GM11168 (cell line): Measurements from ENCODE around the gene SNRNP200.
"Not testable (repeated sequence)": the region's sequence is repeated elsewhere in the genome, so short reads cannot be mapped to it uniquely, and the experiment has no call there.

Source experiments
- in situ Hi-C: fragments of 300-500 bp; cut with MboI; formaldehyde crosslinking; loops from one replicate; pipeline ENCODE4 v1.12.0; 2022; ENCODE audit warnings: low sequenced_read_pairs; ENCODE audit not compliant: unreplicated experiment

Gene SNRNP200

DNA sequence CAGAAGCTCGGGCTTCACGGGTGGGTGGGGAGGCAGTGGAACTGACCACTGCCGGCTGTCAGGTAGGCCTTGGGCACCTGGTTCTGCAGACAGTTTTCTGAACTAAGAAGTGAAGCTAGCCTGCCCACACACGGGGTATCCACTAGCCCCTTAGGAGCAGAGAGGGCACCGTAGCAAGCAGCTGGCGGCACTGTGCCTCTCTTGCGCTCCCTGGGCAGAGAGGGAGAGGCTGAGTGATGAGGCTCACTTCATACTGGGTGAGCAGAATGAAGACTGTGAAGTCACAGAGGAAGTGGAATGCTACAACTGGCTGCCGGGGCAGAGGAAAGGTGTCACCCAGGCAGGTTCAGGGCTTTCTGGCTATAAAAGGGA, 20.5 kb upstream of the SNRNP200 start:
- in situ Hi-C loops: no loop called here

DNA sequence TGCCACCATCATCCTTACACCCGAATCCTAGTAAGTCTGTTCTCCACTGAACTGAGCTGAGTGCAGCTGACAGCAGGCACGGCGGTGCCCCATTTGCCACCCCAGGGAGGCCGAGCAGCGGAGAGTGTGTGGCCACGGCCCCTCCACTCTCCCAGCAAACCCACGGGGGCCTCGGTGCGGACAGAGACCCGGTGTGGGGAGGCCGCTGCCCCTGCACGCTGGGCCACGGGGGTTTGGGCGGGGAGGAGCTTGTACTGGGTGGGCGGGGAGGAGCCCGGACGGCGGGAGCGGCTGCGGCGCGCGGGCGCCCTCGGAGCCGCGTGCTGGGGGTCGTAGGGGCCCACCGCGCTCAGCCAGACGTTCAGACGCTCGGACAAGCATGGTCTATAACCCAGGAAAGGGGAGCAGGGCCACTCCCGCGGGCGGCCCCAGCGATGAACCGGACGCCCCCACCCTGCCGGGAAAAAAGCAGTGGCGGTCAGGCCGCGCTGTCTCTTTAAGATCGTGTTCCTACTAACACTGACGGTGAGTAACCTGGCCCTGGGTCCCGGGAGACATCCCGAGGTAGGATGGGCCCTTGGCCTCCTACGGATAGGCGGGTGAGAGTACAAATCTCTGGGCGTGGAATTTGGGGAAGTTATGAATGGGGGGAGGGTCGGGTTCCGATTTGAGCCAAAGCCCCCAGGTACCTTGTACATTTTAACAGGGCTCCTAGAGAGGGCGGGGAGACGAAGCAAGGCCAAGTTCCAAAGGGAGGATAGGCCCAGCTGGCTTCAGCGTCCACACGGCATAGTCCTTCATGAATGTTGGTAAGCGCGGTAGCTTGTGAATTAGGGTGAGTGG, 19.9 kb upstream of the SNRNP200 start, which contains the start of gene ITPRIPL1:
ITPRIPL1 (plus strand) TSS at position 277 of the 843 bp plus-strand sequence; CDS start at position 800, 523 bp downstream.
- in situ Hi-C loops: no loop called here

DNA sequence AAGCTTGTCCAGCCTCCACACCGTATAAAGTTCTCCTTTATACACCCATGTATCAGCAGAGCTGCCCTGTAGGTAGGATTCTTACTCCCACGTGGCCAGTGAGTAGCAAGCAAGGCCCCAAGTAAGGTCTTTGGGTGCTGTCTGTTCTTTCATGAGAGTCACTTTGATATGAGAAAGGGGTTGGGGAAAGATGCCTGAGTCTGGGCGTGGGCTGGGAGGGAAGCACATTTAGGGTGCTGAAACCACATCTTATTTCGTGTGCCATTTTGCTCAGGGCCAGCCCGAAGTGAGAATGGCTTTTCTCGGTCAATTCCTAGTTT, 19.3 kb upstream of the SNRNP200 start:
- in situ Hi-C loops: no loop called here

GRCh38 chr2:96323849-96324248, 18.5 kb upstream of the SNRNP200 start:
- in situ Hi-C loops: no loop called here

- in situ Hi-C loops: no loop called here
These were observed 15.6 kb upstream of the SNRNP200 start for GRCh38 chr2:96320728-96321622.

- in situ Hi-C loops: no loop called here
These were observed 15.0 kb upstream of the SNRNP200 start for GRCh38 chr2:96320326-96320725.

DNA sequence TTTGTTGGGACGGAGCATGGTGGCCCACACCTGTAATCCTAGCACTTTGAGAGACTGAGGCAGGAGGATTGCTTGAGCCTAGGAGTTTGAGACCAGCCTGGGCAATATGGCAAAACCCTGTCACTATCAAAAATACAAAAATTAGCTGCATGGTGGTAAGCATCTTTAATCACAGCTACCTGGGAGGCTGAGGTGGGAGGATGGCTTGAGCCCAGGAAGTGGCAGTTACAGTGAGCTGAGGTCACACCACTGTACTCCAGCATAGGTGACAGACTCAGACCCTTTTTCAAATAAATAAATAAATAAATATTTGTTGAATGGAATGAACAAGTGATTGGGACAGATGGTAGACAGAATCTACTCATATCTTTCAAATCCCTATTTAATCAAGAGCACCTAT, 14.1 kb upstream of the SNRNP200 start:
- in situ Hi-C loops: no loop called here

DNA sequence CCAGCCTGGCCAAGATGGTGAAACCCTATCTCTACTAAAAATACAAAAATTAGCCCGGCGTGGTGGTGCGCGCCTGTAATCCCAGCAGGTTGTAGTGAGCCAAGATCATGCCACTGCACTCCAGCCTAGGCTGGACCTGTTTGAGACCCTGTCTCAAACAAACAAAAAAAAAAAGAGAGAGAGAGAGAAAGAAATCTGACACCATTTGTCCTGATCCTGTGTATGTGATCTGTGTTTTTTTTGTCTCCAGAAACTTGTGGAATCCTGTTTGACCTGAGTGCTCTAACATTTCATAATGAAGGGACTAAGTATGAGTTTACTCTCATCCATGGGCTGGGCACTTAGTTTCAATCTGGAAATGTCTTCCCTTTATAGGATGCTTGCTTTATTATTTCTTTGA, 13.4 kb upstream of the SNRNP200 start:
- in situ Hi-C loops: no loop called here

- in situ Hi-C loops: no loop called here
These were observed 12.2 kb upstream of the SNRNP200 start for GRCh38 chr2:96317584-96317997.

GRCh38 chr2:96316999-96317398, 11.7 kb upstream of the SNRNP200 start:
- in situ Hi-C loops: no loop called here

GRCh38 chr2:96315400-96316071, 10.2 kb upstream of the SNRNP200 start:
- in situ Hi-C loops: no loop called here

DNA sequence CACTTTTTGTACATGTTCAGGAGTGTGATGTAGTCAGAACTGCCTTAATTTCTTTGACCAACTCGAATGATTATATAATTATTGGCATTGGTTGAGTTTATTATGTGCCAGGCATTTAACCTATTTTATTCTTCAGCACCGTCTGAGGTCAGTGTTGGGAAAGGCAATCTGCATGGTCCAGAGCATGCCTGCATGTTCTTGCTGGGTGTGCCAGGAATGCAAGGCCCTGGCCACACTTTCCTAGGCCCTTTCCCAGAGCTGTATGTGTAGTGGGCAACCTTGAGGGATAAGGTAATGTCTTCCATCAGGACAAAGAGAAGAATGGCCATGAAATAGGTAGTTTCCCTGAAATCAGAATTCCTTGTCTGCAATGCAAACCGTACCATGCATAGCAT, 9.7 kb upstream of the SNRNP200 start:
- in situ Hi-C loops: no loop called here

DNA sequence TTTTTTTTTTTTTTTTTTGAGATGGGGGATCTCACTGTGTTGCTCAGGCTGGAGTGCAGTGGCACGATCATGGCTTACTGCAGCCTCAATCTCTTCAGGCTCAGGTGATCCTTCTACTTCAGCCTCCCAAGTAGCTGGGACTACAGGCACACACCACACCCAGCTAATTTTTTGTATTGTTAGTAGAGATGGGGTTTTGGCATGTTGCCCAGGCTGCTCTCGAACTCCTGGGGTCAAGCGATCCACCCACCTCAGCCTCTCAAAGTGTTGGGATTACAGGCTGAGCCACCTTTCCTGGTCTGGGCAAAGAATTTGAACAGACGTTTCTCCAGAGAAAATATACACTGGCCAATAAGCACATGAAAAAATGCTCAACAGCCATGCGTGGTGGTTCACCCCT, 2.9 kb upstream of the SNRNP200 start:
- in situ Hi-C loops: no loop called here

GRCh38 chr2:96306370-96306769, 1.0 kb upstream of the SNRNP200 start:
- in situ Hi-C loops: no loop called here

DNA sequence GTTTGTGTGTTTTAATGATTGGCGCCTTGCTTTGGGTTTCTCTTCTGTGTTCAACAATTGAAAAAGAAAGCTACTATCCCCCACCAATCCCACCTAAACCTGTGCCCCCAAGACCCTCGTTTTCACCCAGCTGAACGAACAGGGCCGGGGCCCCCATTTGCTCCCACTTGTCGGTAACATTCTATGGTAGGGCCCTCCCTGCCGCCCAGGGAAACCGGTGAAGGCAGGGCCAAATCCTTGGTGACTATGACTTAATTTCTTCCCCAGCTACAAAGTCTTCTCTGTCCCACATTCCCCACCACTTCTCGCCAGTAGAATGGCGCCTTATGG, 598 bp upstream of the SNRNP200 start:
- in situ Hi-C loops: no loop called here

DNA sequence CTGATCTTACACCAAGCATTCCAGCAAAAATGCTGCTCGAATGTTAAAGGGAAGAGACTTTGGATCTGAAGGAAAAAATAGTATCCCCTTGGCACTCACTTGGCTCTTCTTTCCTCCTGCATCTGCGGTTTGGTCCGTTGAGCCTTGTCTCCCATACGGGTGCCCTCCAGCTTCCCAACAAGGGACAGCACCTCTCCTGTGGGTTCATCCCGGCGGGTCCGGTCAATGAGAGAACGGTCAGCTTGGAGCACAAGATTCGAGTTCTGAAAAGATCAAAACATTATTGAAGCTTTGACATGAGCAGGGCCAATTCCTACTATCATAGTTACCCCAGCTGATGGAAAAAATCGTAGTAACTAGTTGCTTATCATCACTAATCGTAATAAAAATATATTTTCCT, 740 bp downstream of the SNRNP200 start:
- in situ Hi-C loops: no loop called here

DNA sequence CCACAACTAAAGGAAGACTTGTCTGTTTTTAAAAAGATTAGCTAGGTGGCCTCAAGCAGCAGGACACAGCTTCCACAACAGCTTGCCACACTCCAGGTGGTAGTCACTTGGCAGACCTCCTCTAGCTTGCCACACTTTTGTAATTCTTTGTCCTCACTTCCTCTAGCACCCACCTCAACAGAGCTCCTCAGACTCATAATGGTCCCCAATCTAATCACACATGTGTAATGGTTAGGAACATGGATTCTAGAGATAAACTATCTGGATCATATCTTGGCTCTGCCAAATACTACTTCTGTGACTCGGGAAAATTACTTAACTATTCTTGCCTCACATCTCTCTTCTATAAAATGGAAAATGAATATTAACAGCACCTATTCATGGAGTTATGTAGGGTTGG, 3.5 kb downstream of the SNRNP200 start:
- in situ Hi-C loops: no loop called here

DNA sequence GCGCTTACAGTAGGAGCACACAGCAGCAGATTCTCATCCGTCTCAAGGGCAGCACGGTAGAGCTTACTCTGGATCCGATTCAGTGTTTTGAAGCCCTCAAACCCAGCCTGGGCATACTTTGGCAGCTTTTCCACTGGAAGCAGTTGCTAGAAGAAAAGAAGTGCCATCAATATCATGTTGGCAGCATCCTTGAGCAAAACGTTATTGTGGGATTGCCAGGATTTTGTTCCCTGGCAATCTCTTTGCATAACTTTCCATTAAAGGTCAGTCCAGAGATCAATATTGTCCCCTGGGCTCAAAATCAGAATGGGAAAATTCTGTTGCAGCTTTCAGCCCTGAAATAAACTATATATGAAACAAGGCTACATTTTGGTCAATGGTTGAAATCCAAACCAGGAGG, 8.4 kb downstream of the SNRNP200 start:
- in situ Hi-C loops: no loop called here

- in situ Hi-C loops: not testable (repeated sequence)
These were observed 11.1 kb downstream of the SNRNP200 start for GRCh38 chr2:96294271-96294670.

- in situ Hi-C loops: no loop called here
These were observed 13.6 kb downstream of the SNRNP200 start for GRCh38 chr2:96291751-96292150.

GRCh38 chr2:96287273-96287856, 18.0 kb downstream of the SNRNP200 start:
- in situ Hi-C loops: no loop called here
